Ishikawa (cell line): ENCODE results near the gene TRIM44.

ENCODE experiments used
- CEBPB ChIP-seq: IDR thresholded peaks from 2 replicates; pipeline ENCODE4 v1.6.1; 2012
- CREB1 ChIP-seq: IDR thresholded peaks from 2 replicates; pipeline ENCODE4 v1.6.1; 2012; ENCODE audit warnings: low read depth
- EGR1 ChIP-seq: IDR thresholded peaks from 2 replicates; pipeline ENCODE4 v1.6.1; 2012
- EP300 ChIP-seq: IDR thresholded peaks from 2 replicates; pipeline ENCODE4 v1.6.1; 2012; ENCODE audit warnings: borderline replicate concordance
- FOXM1 ChIP-seq: IDR thresholded peaks from 2 replicates; pipeline ENCODE4 v1.6.1; 2012; ENCODE audit warnings: low read depth, borderline replicate concordance
- MAX ChIP-seq: IDR thresholded peaks from 2 replicates; pipeline ENCODE4 v1.6.1; 2012
- NFIC ChIP-seq: IDR thresholded peaks from 2 replicates; pipeline ENCODE4 v1.6.1; 2012
- RAD21 ChIP-seq: IDR thresholded peaks from 2 replicates; pipeline ENCODE4 v1.6.1; 2012; ENCODE audit warnings: low read depth
- TAF1 ChIP-seq: IDR thresholded peaks from 2 replicates; pipeline ENCODE4 v1.6.1; 2012; ENCODE audit warnings: low read depth, mild to moderate bottlenecking
- TCF12 ChIP-seq: IDR thresholded peaks from 2 replicates; pipeline ENCODE4 v1.6.1; 2012; ENCODE audit warnings: low read depth
- TEAD4 ChIP-seq: IDR thresholded peaks from 2 replicates; pipeline ENCODE4 v1.6.1; 2012
- YY1 ChIP-seq: IDR thresholded peaks from 2 replicates; pipeline ENCODE4 v1.6.1; 2012; ENCODE audit warnings: low read depth
- ZBTB7A ChIP-seq: IDR thresholded peaks from 2 replicates; pipeline ENCODE4 v1.6.1; 2012; ENCODE audit warnings: low read depth
- TF ChIP-seq, protein P1 (sequence below): IDR thresholded peaks from 2 replicates; pipeline ENCODE4 v1.6.1; 2012
- TF ChIP-seq, protein P2 (sequence below): IDR thresholded peaks from 2 replicates; pipeline ENCODE4 v1.6.1; 2012; ENCODE audit warnings: low read depth, mild to moderate bottlenecking

Gene TRIM44

GRCh38 chr11:35857922-35858321 is 195.3 kb downstream of the TRIM44 start:
- no peak for TF ChIP-seq EP300
- TF ChIP-seq TEAD4 = no peak

GRCh38 chr11:35859301-35859700 is 196.7 kb downstream of the TRIM44 start:
- no peak for TF ChIP-seq RAD21
- TF ChIP-seq, protein P1, sequence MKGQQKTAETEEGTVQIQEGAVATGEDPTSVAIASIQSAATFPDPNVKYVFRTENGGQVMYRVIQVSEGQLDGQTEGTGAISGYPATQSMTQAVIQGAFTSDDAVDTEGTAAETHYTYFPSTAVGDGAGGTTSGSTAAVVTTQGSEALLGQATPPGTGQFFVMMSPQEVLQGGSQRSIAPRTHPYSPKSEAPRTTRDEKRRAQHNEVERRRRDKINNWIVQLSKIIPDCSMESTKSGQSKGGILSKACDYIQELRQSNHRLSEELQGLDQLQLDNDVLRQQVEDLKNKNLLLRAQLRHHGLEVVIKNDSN = no peak
- no peak for TF ChIP-seq TCF12
- TF ChIP-seq TAF1 = no peak
- TF ChIP-seq ZBTB7A = no peak
- TF ChIP-seq EP300 = no peak
- no peak for TF ChIP-seq TEAD4
- no peak for TF ChIP-seq EGR1
- no peak for TF ChIP-seq FOXM1
- no peak for TF ChIP-seq CREB1
- TF ChIP-seq, protein P2, sequence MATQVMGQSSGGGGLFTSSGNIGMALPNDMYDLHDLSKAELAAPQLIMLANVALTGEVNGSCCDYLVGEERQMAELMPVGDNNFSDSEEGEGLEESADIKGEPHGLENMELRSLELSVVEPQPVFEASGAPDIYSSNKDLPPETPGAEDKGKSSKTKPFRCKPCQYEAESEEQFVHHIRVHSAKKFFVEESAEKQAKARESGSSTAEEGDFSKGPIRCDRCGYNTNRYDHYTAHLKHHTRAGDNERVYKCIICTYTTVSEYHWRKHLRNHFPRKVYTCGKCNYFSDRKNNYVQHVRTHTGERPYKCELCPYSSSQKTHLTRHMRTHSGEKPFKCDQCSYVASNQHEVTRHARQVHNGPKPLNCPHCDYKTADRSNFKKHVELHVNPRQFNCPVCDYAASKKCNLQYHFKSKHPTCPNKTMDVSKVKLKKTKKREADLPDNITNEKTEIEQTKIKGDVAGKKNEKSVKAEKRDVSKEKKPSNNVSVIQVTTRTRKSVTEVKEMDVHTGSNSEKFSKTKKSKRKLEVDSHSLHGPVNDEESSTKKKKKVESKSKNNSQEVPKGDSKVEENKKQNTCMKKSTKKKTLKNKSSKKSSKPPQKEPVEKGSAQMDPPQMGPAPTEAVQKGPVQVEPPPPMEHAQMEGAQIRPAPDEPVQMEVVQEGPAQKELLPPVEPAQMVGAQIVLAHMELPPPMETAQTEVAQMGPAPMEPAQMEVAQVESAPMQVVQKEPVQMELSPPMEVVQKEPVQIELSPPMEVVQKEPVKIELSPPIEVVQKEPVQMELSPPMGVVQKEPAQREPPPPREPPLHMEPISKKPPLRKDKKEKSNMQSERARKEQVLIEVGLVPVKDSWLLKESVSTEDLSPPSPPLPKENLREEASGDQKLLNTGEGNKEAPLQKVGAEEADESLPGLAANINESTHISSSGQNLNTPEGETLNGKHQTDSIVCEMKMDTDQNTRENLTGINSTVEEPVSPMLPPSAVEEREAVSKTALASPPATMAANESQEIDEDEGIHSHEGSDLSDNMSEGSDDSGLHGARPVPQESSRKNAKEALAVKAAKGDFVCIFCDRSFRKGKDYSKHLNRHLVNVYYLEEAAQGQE = no peak
- no peak for TF ChIP-seq YY1
- TF ChIP-seq NFIC = no peak
- TF ChIP-seq MAX = no peak

DNA sequence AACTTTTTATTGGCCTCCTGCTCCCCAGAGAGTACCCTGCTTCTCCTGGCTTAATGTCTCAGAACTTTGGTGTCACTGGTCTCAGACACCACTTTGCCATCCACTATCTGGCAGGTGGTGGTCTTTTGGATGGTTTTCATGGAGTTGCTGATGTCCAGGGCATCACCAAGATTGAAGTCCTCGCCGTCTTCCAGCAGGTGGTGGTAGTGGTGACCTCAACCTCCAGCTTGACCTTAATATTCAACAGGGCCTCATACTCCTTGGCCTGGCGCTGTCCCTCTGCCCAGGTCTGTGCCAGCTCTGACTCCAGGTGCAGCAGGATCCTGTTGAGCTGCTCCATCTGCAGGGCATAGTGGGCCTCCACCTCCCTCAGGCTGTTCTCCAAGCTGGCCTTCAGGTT is 197.6 kb downstream of the TRIM44 start:
- TF ChIP-seq RAD21 = peak; percentile 20; the same call in 1 of the 2 replicates

DNA sequence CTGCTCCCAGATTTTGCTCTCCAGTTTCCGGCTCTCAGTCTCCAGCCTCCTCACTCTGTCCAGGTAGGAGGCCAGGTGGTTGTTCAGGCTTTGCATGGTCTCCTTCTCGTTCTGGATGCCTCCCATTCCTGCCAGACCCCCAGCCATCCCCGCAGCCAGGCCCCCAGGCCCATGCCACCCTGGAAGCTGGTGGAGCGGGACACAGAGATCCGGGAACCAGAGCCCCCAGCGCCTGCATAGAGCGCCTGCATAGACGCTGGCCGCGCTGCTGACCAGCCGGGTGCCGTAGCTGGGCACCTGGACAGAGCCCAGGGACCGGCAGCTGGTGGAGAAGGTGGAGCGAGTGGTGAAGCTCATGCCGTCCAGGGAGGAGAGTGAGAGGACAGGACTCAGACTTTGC is 198.6 kb downstream of the TRIM44 start:
- TF ChIP-seq YY1 (no peak), CREB1 (no peak), CEBPB (no peak), RAD21 (no peak), FOXM1 (no peak), NFIC (no peak), TCF12 (no peak), MAX (no peak), TAF1 (no peak), EP300 (no peak), TEAD4 (no peak), ZBTB7A (no peak), EGR1 (no peak)
- TF ChIP-seq, protein P2 = no peak
- TF ChIP-seq, protein P1 = no peak

- TF ChIP-seq TEAD4 = no peak
- TF ChIP-seq, protein P1 = no peak
- TF ChIP-seq EGR1 = no peak
- TF ChIP-seq EP300 = no peak
- TF ChIP-seq, protein P2 = no peak
- TF ChIP-seq FOXM1 = no peak
- TF ChIP-seq NFIC = no peak
- TF ChIP-seq RAD21 = no peak
- no peak for TF ChIP-seq MAX
- no peak for TF ChIP-seq CREB1
- TF ChIP-seq CEBPB = no peak
- TF ChIP-seq TAF1 = no peak
- TF ChIP-seq ZBTB7A = no peak
- no peak for TF ChIP-seq TCF12
- TF ChIP-seq YY1 = no peak
Measured at GRCh38 chr11:35862666-35863065, 200.1 kb downstream of the TRIM44 start.
